ENCODE results near the gene MAN1C1. TPM values are rescaled to one million over a fixed set of nuclear protein-coding genes. Genes with fewer than 3 reads are reported as not detected.

The MAN1C1 gene
- total and polyA plus RNA-seq, 10 of the 15 experiments (the other 5 are each of a cell fraction or from before 2014, with no cell fraction given), result 0.12 to 0.56 (median 0.22) TPM; not detected in 3

DNA sequence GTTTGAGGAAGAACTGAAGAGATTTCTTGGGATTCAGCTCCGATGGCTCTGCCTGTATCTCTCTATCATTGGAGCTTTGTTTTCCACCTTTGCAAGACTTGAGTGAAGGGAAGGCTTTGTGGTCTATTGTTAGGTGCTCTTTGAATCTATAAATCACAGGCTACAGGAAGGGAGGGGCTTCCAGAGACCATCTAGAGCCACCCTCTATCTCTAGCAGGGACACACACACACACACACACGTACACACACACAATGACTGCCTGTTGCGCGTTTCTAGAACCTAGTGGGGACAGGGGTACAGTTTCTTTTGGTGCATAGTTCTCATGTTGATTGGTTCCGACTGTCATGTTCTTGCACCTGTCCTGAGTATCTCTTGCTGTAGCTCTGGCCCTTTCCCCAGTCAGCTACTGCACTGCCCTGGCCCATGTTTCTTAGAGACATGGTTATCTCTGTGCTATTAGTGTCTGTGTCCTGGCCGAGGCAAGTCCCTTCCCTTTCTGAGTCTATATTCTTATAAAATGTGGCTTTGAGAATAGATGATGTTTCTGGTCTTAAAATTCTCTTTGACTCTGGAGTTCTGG lies 60.7 kb downstream of the MAN1C1 start (continued):
- TF ChIP-seq BCLAF1 (IDR thresholded peaks at IDR 0.05), result no peak
- TF ChIP-seq CHD1 (IDR thresholded peaks at IDR 0.05; ENCODE audit: low read depth, low read length), result no peak
- TF ChIP-seq USF1 (IDR thresholded peaks at IDR 0.05; ENCODE audit: borderline replicate concordance, extremely low read length, insufficient read depth, low read depth, low read length), result no peak

DNA sequence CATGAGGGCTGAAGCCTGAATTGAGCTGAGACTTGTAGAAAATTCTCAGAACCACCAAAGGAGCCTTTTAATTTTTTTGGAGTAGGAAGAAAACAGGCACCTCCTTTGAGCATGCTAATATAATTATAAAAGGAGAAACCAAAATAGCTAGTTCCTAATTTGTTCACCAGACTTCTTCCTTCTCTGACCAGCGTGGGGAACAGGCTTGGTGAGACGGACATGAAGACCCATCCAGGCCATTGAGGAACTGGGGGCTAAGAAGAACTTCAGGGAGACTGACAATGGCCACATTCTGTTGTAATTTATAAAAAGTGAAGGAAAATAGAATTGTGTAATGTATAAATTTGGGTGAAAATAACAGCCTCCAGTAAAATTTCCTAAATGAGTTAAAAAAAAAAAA lies 62.6 kb downstream of the MAN1C1 start:
- Histone ChIP-seq H3K9ac (ENCODE audit: control insufficient read depth, insufficient read depth, low read length) (no peak overlapping the region), H3K27me3 (replicated peaks in 1 of 2; ENCODE audit: control insufficient read depth in 2 of 2, insufficient read depth in 2 of 2, low read length in 1 of 2) (peaks cover 2 to 6% of the 10 kb centered on the region in 2 experiments; a peak in 2 of 4 replicates), H3K4me1 (ENCODE audit: control insufficient read depth, insufficient read depth, low read length) (peaks cover 21% of the 10 kb centered on the region), H3K79me2 (ENCODE audit: control insufficient read depth, insufficient read depth, low read length) (no peaks in the 10 kb centered on the region), H2AFZ (ENCODE audit: control insufficient read depth, low read depth, low read length) (no peak overlapping the region), H3K36me3 (ENCODE audit: control insufficient read depth in 2 of 2, insufficient read depth in 2 of 2, low read length in 1 of 2) (no peaks in the 10 kb centered on the region), H3K27ac (ENCODE audit: control insufficient read depth, insufficient read depth) (no peak overlapping the region), H3K4me2 (ENCODE audit: control insufficient read depth, insufficient read depth) (no peak overlapping the region), H3K4me3 (no peak overlapping the region), H3K9me3 (replicated peaks; ENCODE audit: control insufficient read depth, insufficient read depth, low read length) (peaks cover 1% of the 10 kb centered on the region; the same call in 2 of the 3 replicates), H4K20me1 (ENCODE audit: control insufficient read depth, insufficient read depth) (no peaks in the 10 kb centered on the region)
- ChIA-PET RAD21 (ENCODE audit: unreplicated experiment) (interaction anchor here (1.0 kb wide), 1 partner anchor 70 kb away, joined by 3 read pairs; no protein-coding TSS in a partner anchor), SMC1A (ENCODE audit: uncharacterized antibody, unreplicated experiment) (no interaction called here), CTCF (interaction anchor here (0.6 to 0.9 kb wide), 3 partner anchors 122 to 131 kb away, joined by 3 read pairs; no protein-coding TSS in a partner anchor), POLR2A (interaction anchor here (0.6 to 1.2 kb wide), 3 partner anchors 9 to 23 kb away, joined by 3 to 4 read pairs (median 4); no protein-coding TSS in a partner anchor)
- ATAC-seq (no peak), FAIRE-seq (no peak), DNase-seq (ENCODE audit: low read depth, low spot score) (no peak)
- no TSS peak for BruUV-seq (replicated peaks)
- WGBS (ENCODE audit: insufficient coverage, insufficient replicate concordance, low lambda C conversion rate, missing lambda C conversion rate), result 3% methylated on average over 2 of the region's 2 CpGs
- intact Hi-C loops (cut with micrococcal nuclease; ENCODE audit: unreplicated experiment) (loop anchor here (5.0 kb wide), 3 partner anchors 57 to 132 kb away; partner anchors contain the start of gene SELENON), in situ Hi-C loops (cut with MboI) (no loop called here)
- TF ChIP-seq BMI1 (IDR thresholded peaks at IDR 0.05; ENCODE audit: borderline replicate concordance) (no peak), ZNF384 (IDR thresholded peaks at IDR 0.05; ENCODE audit: borderline replicate concordance, low read depth, low read length) (no peak), NFYA (IDR thresholded peaks at IDR 0.05; ENCODE audit: borderline replicate concordance, low read depth, low read length) (no peak), CTCF (IDR thresholded peaks at IDR 0.05 in 2 of 3, conservative IDR thresholded peaks at IDR 0.05 in 1 of 3; ENCODE audit: control insufficient read depth in 2 of 3, extremely low read depth in 1 of 3, insufficient read depth in 1 of 3, low read depth in 3 of 3, low read length in 3 of 3) (no peak), ZBTB4 (CRISPR knock-in tag; IDR thresholded peaks at IDR 0.05) (no peak), RELA (IDR thresholded peaks at IDR 0.05; ENCODE audit: borderline replicate concordance, partially characterized antibody) (no peak)
- TF ChIP-seq, protein P1, sequence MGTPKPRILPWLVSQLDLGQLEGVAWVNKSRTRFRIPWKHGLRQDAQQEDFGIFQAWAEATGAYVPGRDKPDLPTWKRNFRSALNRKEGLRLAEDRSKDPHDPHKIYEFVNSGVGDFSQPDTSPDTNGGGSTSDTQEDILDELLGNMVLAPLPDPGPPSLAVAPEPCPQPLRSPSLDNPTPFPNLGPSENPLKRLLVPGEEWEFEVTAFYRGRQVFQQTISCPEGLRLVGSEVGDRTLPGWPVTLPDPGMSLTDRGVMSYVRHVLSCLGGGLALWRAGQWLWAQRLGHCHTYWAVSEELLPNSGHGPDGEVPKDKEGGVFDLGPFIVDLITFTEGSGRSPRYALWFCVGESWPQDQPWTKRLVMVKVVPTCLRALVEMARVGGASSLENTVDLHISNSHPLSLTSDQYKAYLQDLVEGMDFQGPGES (IDR thresholded peaks at IDR 0.05), result no peak

All from GM12878 (cell line).